Stimulated activated naive CD4-positive, alpha-beta T cell (primary cell): Measurements from ENCODE around the gene HSCB.
"Not testable (repeated sequence)": the region's sequence is repeated elsewhere in the genome, so short reads cannot be mapped to it uniquely, and the experiment has no call there.

Source experiments
- DNase-seq, 6 experiments: peaks; one replicate each; lab custom pipeline; 2025; lab: John Stamatoyannopoulos, UW

HSCB gene

GRCh38 chr22:28791124-28791523 lies 49.3 kb downstream of the HSCB start:
- no peak for DNase-seq

- DNase-seq, result no peak
Observed at GRCh38 chr22:28791841-28792490, 50.1 kb downstream of the HSCB start.

GRCh38 chr22:28792491-28793383 lies 50.9 kb downstream of the HSCB start:
- peak in 1 of 6 experiments; percentile 10 for DNase-seq

GRCh38 chr22:28793976-28794584 lies 52.2 kb downstream of the HSCB start:
- DNase-seq, result no peak

- DNase-seq, result no peak
Observed at GRCh38 chr22:28795071-28795693, 53.3 kb downstream of the HSCB start.

- DNase-seq, result no peak
Observed at GRCh38 chr22:28795932-28796856, 54.4 kb downstream of the HSCB start.

- DNase-seq, result no peak
Observed at GRCh38 chr22:28798810-28799605, 57.2 kb downstream of the HSCB start.

GRCh38 chr22:28799606-28800307 lies 57.9 kb downstream of the HSCB start:
- DNase-seq, result peak in 3 of 6 experiments; percentile 8 to 33 (median 22)

- DNase-seq, result peak; percentile 76 to 87 (median 84)
Observed at GRCh38 chr22:28800308-28801041, 58.6 kb downstream of the HSCB start, which contains the start of gene XBP1. TSS of gene XBP1 (minus strand) at chr22:28800569.

- peak in 1 of 6 experiments; percentile 16 for DNase-seq
Observed at GRCh38 chr22:28801845-28802594, 60.2 kb downstream of the HSCB start.

GRCh38 chr22:28802595-28803123 lies 60.8 kb downstream of the HSCB start:
- peak in 3 of 6 experiments; percentile 19 to 40 (median 24) for DNase-seq

- not testable (repeated sequence) for DNase-seq
Observed at GRCh38 chr22:28805426-28805825, 63.6 kb downstream of the HSCB start.
